Hypothalamus (tissue), 51 donors: ENCODE results near the gene MUC13.
A peak's percentile ranks its signal among the peaks of the same experiment; 100 is the strongest.
"Not testable (repeated sequence)": the region's sequence is repeated elsewhere in the genome, so short reads cannot be mapped to it uniquely, and the experiment has no call there.

Experiments
- DNase-seq, 51 donors: peaks; one replicate each; lab custom pipeline; 2025; lab: John Stamatoyannopoulos, UW

Gene MUC13

GRCh38 chr3:124934577-124934976 is at the start of gene MUC13:
Gene MUC13 (minus strand): TSS chr3:124934751. CDS start chr3:124934712, 39 bp downstream.
- DNase-seq, result no peak

- no peak for DNase-seq
These were observed 48.3 kb upstream of the MUC13 start for GRCh38 chr3:124982855-124983254.

DNA sequence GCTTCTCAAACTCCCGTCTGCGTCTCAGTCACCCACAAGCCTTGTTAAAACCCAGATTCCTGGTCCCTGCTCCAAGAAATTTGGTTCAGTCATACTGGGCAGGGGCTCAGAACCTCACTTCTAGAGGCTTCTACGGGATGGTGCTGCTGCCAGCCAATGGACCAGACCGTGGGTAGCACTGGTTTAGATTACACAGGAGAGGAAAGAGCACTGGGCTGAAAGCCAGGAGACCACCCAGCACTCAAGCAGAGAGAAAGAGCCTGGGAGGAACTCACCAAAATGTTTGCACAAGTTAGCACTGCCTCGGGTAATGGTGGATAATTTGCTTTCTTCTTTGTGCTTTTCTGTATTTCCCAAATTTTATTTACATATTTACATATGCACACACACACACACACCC is 46.9 kb upstream of the MUC13 start:
- DNase-seq, result no peak

DNA sequence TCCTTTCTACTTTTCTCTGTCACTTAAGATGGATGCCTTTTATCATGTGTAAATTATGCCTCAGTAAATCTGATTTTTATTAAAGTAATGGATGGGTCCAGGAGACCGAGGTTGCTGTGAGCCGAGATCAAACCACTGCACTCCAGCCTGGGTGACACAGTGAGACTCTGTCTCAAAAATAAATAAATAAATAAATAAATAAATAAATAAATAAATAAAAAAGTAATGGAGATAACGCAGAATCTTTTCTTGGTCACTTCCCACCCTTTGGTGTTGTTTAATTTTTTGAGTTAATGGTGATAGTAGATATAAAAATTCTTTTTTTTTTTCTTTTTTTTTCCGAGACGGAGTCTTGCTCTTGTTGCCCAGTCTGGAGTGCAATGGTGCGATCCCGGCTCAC is 44.1 kb upstream of the MUC13 start:
- DNase-seq, result no peak

DNA sequence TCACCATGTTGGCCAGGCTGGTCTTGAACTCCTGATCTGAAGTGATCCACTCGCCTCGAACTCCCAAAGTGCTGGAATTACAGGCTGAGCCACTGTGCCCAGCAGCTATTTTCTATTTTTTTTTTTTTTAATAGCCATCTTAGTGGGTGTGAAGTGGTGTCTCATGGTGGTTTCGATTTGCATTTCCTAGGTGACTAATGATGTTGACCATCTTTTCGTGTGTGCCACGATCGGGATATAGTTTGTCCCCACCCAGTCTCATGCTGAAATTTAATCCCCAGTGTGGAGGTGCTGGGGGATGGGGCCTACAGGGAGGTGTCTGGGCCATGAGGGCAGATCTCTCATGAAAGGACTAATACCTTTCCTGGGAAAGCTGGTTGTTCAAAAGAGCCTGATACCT is 41.8 kb upstream of the MUC13 start:
- DNase-seq, result no peak

GRCh38 chr3:124974691-124975090 is 40.1 kb upstream of the MUC13 start:
- no peak for DNase-seq

DNA sequence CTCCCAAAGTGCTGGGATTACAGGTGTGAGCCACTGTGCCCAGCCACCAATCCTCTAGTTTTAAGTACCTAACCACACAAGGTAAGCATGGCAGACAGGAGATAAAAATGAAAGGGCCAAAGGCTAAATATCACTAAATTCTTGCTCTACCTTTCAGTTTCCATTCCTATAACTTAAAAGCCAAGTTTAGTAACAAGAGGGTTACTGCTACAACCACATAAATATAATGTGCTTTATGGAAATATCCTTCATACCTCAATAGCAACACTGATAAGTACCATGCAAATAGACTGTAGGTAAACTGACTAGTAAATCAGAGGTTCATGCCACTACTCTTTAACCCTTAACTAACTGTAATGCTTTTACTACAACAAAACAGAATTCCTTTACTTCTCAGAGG is 38.7 kb upstream of the MUC13 start:
- DNase-seq, result no peak

GRCh38 chr3:124972457-124972856 is 37.9 kb upstream of the MUC13 start:
- no peak for DNase-seq

- DNase-seq, result peak in 1 of 51 donors; percentile 30
These were observed 35.6 kb upstream of the MUC13 start for GRCh38 chr3:124969963-124970722.

- DNase-seq, result no peak
These were observed 34.6 kb upstream of the MUC13 start for GRCh38 chr3:124969190-124969589.

DNA sequence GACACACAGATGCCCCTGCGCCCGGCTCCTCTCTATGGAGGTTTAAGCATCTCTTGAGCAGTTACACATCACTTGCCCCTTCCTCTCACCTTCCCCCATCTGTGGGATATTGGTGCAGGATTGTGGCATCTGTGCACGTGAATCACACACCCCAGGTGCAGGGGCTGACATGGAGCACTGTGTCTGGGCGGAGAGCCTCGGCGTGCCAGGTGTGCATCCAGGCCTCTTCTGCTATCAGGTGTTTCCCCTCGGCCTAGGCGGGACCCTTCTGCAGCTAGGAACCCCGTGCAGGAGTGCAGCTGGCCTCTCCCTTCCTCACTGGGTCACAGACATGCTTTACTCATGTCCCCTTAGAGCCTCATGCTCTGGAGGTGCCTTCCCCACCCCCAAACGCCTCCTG is 33.4 kb upstream of the MUC13 start:
- no peak for DNase-seq

GRCh38 chr3:124966521-124967445 is 32.2 kb upstream of the MUC13 start:
- DNase-seq, result no peak

- DNase-seq, result no peak
These were observed 30.9 kb upstream of the MUC13 start for GRCh38 chr3:124965413-124965812.

- DNase-seq, result no peak
These were observed 29.8 kb upstream of the MUC13 start for GRCh38 chr3:124964387-124964786.

DNA sequence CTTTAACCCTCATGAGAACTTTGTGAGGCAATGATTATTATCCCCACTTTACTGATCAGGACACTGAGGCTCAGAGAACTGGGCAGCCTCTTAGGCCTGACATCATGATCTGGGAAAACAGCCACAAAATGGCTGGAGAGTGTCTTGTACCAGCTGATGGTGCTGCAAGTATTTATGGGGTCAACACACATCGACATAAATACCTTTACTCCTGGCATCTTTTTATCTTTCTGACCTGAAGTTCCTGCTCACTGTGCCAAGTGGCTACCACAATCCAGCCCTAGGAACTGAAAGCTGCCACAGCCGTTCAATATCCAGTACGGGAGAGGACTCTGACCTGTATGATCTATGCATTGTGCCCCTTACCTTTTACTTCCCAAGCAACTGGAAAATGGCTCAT is 29.2 kb upstream of the MUC13 start:
- DNase-seq, result no peak

- no peak for DNase-seq
These were observed 27.9 kb upstream of the MUC13 start for GRCh38 chr3:124962403-124962940.

DNA sequence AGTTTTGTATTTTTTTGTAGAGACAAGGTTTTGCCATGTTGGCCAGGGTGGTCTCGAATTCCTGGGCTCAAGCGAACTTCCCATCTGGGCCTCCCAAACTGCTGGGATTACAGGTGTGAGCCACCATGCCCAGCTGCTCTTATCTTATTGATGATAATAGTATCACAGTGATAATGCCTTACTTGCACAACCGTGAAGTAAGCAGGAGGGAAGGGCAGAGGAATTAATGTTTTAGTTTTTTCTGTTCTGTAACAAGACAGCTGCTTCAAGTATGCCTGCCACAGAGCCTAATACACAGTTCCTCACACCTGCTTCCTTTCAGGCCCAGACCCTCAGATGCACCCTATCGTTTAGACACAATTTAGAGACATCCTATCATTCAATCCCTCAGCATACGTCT is 26.1 kb upstream of the MUC13 start:
- no peak for DNase-seq

DNA sequence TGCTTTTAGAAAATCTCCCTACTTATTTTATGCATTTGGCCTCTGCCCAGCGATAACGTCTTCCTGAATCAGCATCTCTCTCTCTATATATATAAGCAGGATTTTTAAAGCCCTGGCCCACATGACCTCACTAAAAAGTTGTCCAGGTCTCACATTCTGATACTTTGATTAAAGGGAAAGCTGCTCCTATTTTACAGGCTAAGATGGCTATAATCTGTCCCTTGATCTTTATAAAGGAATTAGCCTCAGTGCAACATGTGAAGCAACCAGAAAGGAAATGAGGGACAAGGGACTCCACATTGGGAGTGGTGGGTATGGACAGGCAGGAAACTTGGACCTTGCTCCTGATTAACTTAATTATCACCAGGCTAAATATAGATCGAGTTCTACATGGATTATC is 25.6 kb upstream of the MUC13 start:
- DNase-seq, result no peak

DNA sequence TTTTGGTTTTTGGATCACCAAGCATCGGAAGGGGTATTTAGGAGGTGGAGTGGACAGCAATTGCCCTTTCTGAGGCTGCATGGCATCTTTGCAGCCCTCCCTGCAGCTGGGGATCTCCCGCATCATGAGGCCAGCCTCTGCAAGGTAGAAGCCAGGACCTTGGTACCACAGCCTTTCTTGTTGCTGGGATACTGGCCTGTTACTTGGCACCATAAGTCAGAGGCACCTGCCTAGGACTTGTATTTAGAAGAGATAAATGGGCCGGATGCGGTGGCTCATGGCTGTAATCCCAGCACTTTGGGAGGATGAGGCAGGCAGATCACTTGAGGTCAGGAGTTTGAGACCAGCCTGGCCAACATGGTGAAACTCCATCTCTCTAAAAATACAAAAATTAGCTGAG is 23.4 kb upstream of the MUC13 start:
- DNase-seq, result not testable (repeated sequence)

GRCh38 chr3:124952282-124952855 is 17.8 kb upstream of the MUC13 start:
- DNase-seq, result no peak
